Natural killer cell treated with Interleukin-12 subunit alpha and Interleukin-12 subunit beta and Interleukin-15 and Interleukin-18, amount 100 ng/mL, for 72 hours (primary cell): Measurements from ENCODE around the gene ADCYAP1. TPM values are rescaled to one million over a fixed set of nuclear protein-coding genes. Genes with fewer than 3 reads are reported as not detected.

ENCODE experiments used
- ATAC-seq, 2 donors: fragments of 150-1000 bp; cut with Tn5 transposase in 1 of 2; sonication (Bioruptor Pico), chemical (Tn5 transposase) in 1 of 2; 2 replicates each; pipeline ENCODE4 v1.10.0; 2021
- DNase-seq: peaks from one replicate; pipeline ENCODE4 v3.0.0; 2022; ENCODE audit warnings: low spot score
- H3K27ac Mint-ChIP-seq, 2 donors: 1 replicate in 1 of 2; 2 replicates in 1 of 2; pipeline ENCODE4 v1.8.0; 2022; ENCODE audit warnings: mixed read lengths in 2 of 2, mild to moderate bottlenecking in 1 of 2, moderate library complexity in 1 of 2
- H3K27me3 Mint-ChIP-seq, 2 donors: 1 replicate in 1 of 2; 2 replicates in 1 of 2; pipeline ENCODE4 v1.8.0; 2022; ENCODE audit warnings: mixed read lengths in 2 of 2
- H3K36me3 Mint-ChIP-seq: one replicate; pipeline ENCODE4 v1.8.0; 2022; ENCODE audit warnings: mixed read lengths
- H3K4me1 Mint-ChIP-seq, 2 donors: 1 replicate in 1 of 2; 2 replicates in 1 of 2; pipeline ENCODE4 v1.8.0; 2022; ENCODE audit warnings: low read depth in 2 of 2, mixed read lengths in 2 of 2, mild to moderate bottlenecking in 1 of 2
- H3K4me3 Mint-ChIP-seq: one replicate; pipeline ENCODE4 v1.8.0; 2022; ENCODE audit warnings: mixed read lengths
- H3K9me3 Mint-ChIP-seq: 2 replicates; pipeline ENCODE4 v1.8.0; 2022; ENCODE audit warnings: mixed read lengths
- total RNA-seq, 2 donors: library from RNA; stranded (reverse); gene quantifications; one replicate each; pipeline ENCODE4 v1.2.3, GENCODE V29; 2022

The ADCYAP1 gene
- total RNA-seq, 2 donors from 2014 or later, result 0.31 TPM; not detected in 1

DNA sequence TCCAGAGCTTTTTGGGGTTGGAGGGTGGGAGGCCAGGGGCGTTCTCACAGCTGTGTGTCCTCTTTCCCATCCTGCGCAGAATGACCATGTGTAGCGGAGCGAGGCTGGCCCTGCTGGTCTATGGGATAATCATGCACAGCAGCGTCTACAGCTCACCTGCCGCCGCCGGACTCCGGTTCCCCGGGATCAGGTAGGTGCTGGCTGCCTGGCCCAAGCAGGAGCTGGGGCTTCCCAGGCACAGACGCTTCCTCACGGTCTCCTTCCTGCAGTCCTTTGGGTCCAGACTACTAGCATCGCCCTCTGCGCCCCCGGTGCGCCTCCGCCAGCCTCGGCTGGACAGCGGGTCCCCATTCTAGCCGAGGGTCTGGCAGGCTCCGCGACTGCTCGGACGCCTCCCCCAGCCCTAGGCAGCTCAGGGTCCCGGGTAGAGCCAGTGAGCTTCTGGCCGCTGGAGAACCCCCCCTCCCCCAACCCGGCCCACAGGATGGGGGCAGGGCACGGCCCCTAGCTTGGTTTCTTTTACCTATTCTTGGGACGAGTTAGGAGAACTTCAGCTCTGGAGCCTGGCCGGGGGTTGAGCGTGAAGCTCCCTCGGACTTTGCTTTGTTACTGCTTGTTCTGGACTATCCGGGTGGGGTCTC lies 756 bp downstream of the ADCYAP1 start:
- H3K9me3 Mint-ChIP-seq, result no peaks in the 10 kb centered on the region
- H3K27me3 Mint-ChIP-seq, result peaks cover 49 to 70% of the 10 kb centered on the region in 2 donors
- peaks cover 5 to 13% of the 10 kb centered on the region in 2 donors for H3K4me1 Mint-ChIP-seq
- H3K27ac Mint-ChIP-seq, result no peak overlapping the region
- no peak for ATAC-seq
- DNase-seq, result no peak
- H3K36me3 Mint-ChIP-seq, result peaks cover 24% of the 10 kb centered on the region
- no peak overlapping the region for H3K4me3 Mint-ChIP-seq

GRCh38 chr18:905948-906415 lies 1.3 kb downstream of the ADCYAP1 start:
- Mint-ChIP-seq H3K36me3 (peaks cover 24% of the 10 kb centered on the region), H3K9me3 (no peaks in the 10 kb centered on the region), H3K4me1 (peaks cover 5 to 13% of the 10 kb centered on the region in 2 donors), H3K4me3 (no peak overlapping the region), H3K27me3 (peaks cover 54 to 73% of the 10 kb centered on the region in 2 donors), H3K27ac (no peak overlapping the region)
- ATAC-seq (no peak), DNase-seq (no peak)

DNA sequence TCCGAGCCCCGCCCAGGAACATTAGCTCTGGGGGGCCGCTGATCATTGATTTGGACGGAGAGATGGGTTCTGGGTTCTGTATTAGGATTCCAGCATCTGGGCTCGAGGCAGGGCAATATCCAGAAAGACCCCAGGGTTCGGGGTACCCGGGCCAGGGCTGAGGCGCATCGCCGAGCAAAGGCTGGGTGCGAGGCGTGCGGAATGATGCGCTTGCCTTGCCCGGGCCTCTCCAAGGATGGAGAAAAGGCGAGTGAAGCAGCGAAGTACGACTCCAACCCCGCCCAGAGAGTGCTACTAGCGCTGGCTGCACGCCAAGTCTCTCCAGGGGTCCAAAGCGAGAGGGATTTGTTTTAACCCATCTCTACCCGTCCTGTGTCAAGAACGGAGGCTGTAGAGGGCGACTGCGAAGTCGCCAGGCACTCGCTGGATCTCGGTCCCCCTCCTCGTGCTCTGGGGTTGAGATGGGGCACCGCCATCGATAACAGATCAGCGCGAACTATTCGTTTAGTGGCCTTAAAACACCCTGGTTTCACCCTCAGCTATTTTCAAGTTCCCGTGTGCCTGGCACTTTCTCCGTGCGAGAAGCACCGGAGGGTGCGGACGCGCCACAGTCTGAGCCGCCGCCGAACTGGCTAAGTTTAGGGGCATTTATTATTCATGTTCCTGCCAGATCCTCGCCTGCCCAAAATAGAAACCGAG lies 1.9 kb downstream of the ADCYAP1 start:
- Mint-ChIP-seq H3K36me3 (peaks cover 24% of the 10 kb centered on the region), H3K4me1 (peaks cover 5 to 13% of the 10 kb centered on the region in 2 donors), H3K4me3 (peak overlapping the region; percentile 50), H3K27me3 (peaks cover 57 to 73% of the 10 kb centered on the region in 2 donors), H3K9me3 (no peaks in the 10 kb centered on the region), H3K27ac (no peak overlapping the region)
- DNase-seq (no peak), ATAC-seq (no peak)

- ATAC-seq, result peak; percentile 67 to 77
- no peaks in the 10 kb centered on the region for H3K9me3 Mint-ChIP-seq
- DNase-seq, result no peak
- H3K4me3 Mint-ChIP-seq, result peak overlapping the region; percentile 68
- H3K36me3 Mint-ChIP-seq, result peaks cover 21% of the 10 kb centered on the region
- peaks cover 55 to 74% of the 10 kb centered on the region in 2 donors for H3K27me3 Mint-ChIP-seq
- H3K27ac Mint-ChIP-seq, result no peak overlapping the region
- peaks cover 5 to 13% of the 10 kb centered on the region in 2 donors for H3K4me1 Mint-ChIP-seq
Observed at GRCh38 chr18:907115-907884, 2.6 kb downstream of the ADCYAP1 start.

GRCh38 chr18:907885-908757 lies 3.5 kb downstream of the ADCYAP1 start:
- Mint-ChIP-seq H3K27me3 (peaks cover 50 to 70% of the 10 kb centered on the region in 2 donors), H3K27ac (no peak overlapping the region), H3K36me3 (peaks cover 16% of the 10 kb centered on the region), H3K4me3 (peak overlapping the region; percentile 68), H3K9me3 (no peaks in the 10 kb centered on the region), H3K4me1 (peaks cover 5 to 13% of the 10 kb centered on the region in 2 donors)
- DNase-seq, result no peak
- peak in 1 of 2 donors; percentile 32 for ATAC-seq

GRCh38 chr18:908758-909724 lies 4.4 kb downstream of the ADCYAP1 start:
- H3K27ac Mint-ChIP-seq, result no peak overlapping the region
- ATAC-seq, result no peak
- no peaks in the 10 kb centered on the region for H3K9me3 Mint-ChIP-seq
- H3K4me1 Mint-ChIP-seq, result peaks cover 5 to 13% of the 10 kb centered on the region in 2 donors
- H3K36me3 Mint-ChIP-seq, result peaks cover 12% of the 10 kb centered on the region
- DNase-seq, result no peak
- H3K27me3 Mint-ChIP-seq, result peaks cover 46 to 70% of the 10 kb centered on the region in 2 donors
- H3K4me3 Mint-ChIP-seq, result peak overlapping the region; percentile 68

- no peak overlapping the region for H3K27ac Mint-ChIP-seq
- H3K36me3 Mint-ChIP-seq, result peaks cover 4% of the 10 kb centered on the region
- no peak for ATAC-seq
- peaks cover 5 to 13% of the 10 kb centered on the region in 2 donors for H3K4me1 Mint-ChIP-seq
- H3K9me3 Mint-ChIP-seq, result no peaks in the 10 kb centered on the region
- peaks cover 43 to 68% of the 10 kb centered on the region in 2 donors for H3K27me3 Mint-ChIP-seq
- no peak for DNase-seq
- H3K4me3 Mint-ChIP-seq, result no peak overlapping the region
Observed at GRCh38 chr18:910247-910646, 5.6 kb downstream of the ADCYAP1 start.

DNA sequence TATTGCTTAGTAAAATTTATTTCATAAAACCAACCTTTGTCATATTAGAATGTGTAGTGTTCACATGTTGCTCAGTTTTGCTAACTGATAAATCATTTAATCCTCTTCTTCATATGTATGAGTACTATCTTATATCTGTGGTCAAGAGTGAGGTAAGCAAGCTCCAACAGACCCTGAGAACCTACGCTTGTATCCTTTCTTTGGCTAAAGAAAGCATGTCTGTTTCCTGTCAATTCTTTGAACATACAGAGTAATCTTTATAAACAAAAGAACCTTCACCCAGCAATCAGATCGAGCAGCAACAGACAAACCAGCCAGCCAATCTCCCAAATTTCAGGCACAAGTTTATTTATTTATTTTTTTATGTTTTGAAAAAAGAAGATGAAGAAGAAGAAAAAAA lies 6.4 kb downstream of the ADCYAP1 start:
- no peak overlapping the region for H3K4me3 Mint-ChIP-seq
- H3K27me3 Mint-ChIP-seq, result peaks cover 42 to 67% of the 10 kb centered on the region in 2 donors
- peaks cover 4% of the 10 kb centered on the region for H3K36me3 Mint-ChIP-seq
- no peaks in the 10 kb centered on the region for H3K9me3 Mint-ChIP-seq
- DNase-seq (no peak), ATAC-seq (no peak)
- no peak overlapping the region for H3K27ac Mint-ChIP-seq
- H3K4me1 Mint-ChIP-seq, result peaks cover 5 to 9% of the 10 kb centered on the region in 2 donors

- DNase-seq, result no peak
- peaks cover 5 to 9% of the 10 kb centered on the region in 2 donors for H3K4me1 Mint-ChIP-seq
- no peak overlapping the region for H3K27ac Mint-ChIP-seq
- H3K9me3 Mint-ChIP-seq, result no peaks in the 10 kb centered on the region
- peaks cover 4% of the 10 kb centered on the region for H3K36me3 Mint-ChIP-seq
- peaks cover 41 to 66% of the 10 kb centered on the region in 2 donors for H3K27me3 Mint-ChIP-seq
- no peak overlapping the region for H3K4me3 Mint-ChIP-seq
- ATAC-seq, result no peak
Observed at GRCh38 chr18:911486-911885, 6.8 kb downstream of the ADCYAP1 start.

DNA sequence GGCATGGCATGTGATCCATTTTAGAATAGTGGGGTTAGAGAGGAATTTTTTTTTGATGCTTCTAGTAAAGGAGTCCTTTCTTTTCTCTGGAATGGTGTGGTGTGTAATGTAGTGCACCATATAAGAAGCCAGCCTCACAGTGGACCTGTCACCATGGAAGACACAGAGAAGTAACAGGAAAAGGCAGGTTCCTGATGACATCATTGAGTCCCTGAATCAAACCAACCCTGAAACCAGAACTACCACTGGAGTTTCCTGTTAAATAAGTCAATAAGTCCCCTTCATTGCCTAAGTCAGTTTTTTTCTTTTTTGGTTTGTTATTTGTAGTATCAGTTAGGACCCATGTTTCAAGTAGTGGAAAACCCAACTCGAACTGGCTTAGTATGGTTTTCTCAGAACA lies 11.9 kb downstream of the ADCYAP1 start:
- H3K4me1 Mint-ChIP-seq, result peaks cover 0 to 3% of the 10 kb centered on the region in 2 donors
- no peak overlapping the region for H3K4me3 Mint-ChIP-seq
- H3K27me3 Mint-ChIP-seq, result peaks cover 38 to 78% of the 10 kb centered on the region in 2 donors
- no peaks in the 10 kb centered on the region for H3K36me3 Mint-ChIP-seq
- ATAC-seq, result no peak
- no peak overlapping the region for H3K27ac Mint-ChIP-seq
- no peak for DNase-seq
- no peaks in the 10 kb centered on the region for H3K9me3 Mint-ChIP-seq

DNA sequence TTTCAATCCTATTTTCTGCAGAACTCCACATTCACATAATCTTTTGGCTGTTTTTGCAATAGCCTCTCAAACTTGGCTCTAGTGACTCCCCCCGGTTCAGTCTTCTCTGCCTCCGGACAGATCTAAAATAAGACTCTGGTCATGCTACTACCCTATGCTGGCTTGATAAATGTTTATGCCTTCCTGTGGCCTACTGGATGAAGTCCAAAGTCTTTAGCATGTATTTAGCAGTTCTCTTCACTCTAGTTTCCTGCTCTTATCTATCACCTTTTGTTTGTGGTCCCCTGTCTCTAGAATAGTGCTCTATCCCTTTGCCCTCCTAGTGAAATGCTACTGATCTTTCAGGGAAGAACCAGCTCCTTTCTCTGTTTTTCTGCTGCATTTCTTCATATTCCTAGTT lies 14.4 kb downstream of the ADCYAP1 start:
- H3K27ac Mint-ChIP-seq, result no peak overlapping the region
- peaks cover 35 to 57% of the 10 kb centered on the region in 2 donors for H3K27me3 Mint-ChIP-seq
- no peaks in the 10 kb centered on the region for H3K9me3 Mint-ChIP-seq
- no peaks in the 10 kb centered on the region for H3K36me3 Mint-ChIP-seq
- peaks cover 0 to 3% of the 10 kb centered on the region in 2 donors for H3K4me1 Mint-ChIP-seq
- H3K4me3 Mint-ChIP-seq, result no peak overlapping the region
- DNase-seq (no peak), ATAC-seq (no peak)

DNA sequence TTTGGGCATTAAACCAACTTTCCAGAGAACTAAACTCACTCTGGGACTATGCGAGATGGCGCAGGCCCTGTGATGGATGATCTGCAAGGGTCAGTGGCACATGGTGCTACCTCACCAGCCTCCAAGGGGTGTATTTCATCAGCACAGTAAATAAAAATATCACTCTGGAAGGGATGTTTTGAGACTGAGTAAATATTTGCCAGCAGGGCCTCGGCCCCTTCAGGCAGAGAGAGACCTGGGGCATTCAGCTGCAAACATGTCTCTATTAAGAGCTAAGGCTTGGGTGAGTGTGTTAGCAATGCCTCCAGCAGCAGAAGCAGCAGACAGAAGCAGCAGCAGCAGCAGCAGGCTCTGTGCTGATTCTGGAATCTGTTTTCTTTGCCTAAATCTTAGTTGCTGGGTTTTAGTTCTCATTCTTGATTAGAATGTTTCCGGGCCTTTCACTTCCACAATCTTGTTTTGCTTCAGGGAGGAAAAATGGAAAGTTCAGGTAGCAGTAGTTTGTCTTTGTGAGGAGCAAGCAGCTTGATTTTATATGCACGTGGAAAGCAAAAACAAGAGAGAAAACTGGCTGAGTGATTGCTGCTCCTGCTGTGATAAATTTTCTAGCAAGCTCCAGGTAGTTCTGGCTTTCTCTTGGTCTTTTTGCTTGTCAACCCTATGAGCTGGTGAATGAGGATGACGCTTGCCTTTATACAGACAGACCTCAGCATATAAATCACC lies 18.6 kb downstream of the ADCYAP1 start:
- H3K4me3 Mint-ChIP-seq, result no peak overlapping the region
- peaks cover 24 to 42% of the 10 kb centered on the region in 2 donors for H3K27me3 Mint-ChIP-seq
- no peak overlapping the region for H3K27ac Mint-ChIP-seq
- H3K36me3 Mint-ChIP-seq, result no peaks in the 10 kb centered on the region
- ATAC-seq (no peak), DNase-seq (no peak)
- no peaks in the 10 kb centered on the region for H3K9me3 Mint-ChIP-seq
- H3K4me1 Mint-ChIP-seq, result no peaks in the 10 kb centered on the region
